Fibroblast of skin of right biceps (primary cell): ENCODE measurements around the gene DDX10.
A peak's percentile ranks its signal among the peaks of the same experiment; 100 is the strongest.
"Not testable (repeated sequence)": the region's sequence is repeated elsewhere in the genome, so short reads cannot be mapped to it uniquely, and the experiment has no call there.

Experiments used
- DNase-seq: peaks from one replicate; pipeline ENCODE4 v3.0.0-alpha.2; 2013

DDX10 gene

DNA sequence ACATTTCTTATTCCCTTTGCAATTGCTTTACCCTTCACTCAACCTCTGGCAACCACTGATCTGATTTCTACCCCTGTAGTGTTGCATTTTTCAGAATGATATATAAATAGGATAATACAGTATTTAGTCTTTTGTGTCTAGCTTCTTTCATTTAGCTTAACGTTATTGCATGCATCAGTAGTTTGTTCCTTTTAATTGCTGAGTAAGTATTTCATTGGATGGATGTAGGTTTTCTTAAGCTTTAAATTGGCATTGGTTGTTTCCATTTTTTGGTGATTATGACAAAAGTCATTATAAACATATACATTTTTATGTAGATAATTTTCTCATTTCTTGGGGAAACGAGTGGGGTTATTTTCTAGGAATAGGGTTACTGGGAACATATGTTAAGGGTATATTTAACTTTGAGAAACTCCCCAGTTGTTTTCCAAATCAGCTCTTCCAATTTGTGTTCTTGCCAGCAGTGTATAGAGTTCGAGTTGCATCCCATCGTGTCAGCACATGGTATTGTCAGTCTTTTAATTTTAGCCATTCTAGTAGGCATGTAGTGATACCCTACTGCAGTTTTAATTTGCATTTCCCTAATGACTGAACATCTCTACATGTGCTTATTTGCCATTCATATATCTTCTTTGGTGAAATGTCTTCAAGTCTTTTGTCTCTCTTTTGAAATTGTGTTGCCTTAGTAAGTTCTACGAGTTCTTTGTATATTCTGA lies 60.3 kb downstream of the DDX10 start:
- no peak for DNase-seq

DNA sequence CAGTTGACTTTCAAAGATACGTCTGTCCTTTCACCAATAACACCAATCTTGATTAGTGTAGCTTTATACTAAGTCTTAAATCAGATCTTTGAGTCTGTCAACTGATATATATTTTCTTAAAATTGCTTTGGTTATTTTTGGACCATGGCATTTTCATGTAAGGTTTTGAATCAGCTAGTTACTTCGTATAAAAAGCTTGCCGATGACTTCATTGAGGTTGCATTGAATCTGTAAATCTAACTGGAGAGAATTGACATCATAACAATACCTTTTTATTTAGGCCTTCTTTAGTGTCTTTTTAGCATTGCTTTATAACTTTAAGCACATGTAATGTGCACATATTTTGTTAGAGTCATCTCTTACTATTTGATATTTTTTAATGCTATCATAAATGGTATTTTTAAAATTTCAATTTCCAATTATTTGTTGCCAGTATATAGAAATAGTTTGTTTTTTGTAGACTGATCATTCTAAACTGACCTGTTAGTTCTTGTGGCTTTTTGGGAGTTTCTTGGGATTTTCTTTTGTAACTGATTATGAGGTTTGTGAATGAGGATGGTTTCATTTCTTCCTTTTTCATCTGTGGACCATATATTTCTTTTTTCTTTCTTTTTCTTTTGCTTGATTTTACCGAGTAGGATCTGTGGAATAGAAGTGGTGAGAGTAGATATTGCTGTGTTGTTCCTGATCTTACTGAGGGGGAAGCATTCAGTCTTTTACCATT lies 61.4 kb downstream of the DDX10 start:
- DNase-seq, result no peak

DNA sequence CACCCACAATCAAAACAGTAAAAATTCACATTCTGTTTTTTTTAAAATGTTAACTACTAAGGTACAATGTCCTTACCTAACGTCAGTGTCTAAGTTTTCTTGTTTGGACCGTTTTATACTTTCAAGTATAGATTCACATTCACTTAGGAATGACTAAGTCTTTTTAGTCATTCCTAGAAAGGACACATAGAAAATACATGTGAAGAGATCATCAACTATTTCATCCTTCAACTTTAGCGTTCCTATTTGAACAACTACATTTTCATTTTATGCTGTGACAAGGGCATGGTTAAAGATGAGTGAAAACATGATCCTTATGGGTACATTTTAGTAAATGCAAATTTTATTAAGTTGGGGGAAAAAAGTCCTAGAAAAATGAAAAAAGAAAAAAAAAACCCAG lies 62.8 kb downstream of the DDX10 start:
- no peak for DNase-seq

DNA sequence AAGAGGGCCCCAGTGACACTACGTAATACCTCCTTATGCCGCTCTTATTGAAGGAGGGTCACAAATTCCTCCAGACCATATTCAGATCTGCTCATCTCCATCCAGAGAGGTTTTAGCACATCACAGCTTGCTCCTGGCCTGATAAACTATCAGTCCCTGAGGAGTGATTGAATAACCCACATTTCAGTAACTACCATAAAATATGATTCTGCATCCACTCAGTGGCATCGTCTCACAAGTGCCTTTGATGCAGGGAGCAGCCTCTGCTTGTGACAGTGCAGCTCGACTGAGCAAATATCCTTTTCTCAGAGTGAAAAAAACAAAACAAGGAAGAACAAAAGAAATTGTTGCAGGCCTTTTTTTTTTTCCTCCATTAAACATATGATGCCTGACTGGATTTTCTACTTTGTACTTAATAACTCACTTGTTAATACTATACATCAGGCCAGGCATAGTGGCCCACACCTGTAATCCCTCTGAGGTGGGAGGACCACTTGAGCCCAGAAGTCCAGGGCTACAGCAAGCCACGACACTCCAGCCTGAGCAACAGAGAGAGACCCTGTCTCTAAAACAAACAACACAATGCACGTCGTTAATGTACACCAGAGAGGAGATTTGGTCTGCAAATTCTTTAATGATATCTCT lies 64.5 kb downstream of the DDX10 start:
- no peak for DNase-seq

- no peak for DNase-seq
Observed at GRCh38 chr11:108732395-108732794, 67.5 kb downstream of the DDX10 start.

DNA sequence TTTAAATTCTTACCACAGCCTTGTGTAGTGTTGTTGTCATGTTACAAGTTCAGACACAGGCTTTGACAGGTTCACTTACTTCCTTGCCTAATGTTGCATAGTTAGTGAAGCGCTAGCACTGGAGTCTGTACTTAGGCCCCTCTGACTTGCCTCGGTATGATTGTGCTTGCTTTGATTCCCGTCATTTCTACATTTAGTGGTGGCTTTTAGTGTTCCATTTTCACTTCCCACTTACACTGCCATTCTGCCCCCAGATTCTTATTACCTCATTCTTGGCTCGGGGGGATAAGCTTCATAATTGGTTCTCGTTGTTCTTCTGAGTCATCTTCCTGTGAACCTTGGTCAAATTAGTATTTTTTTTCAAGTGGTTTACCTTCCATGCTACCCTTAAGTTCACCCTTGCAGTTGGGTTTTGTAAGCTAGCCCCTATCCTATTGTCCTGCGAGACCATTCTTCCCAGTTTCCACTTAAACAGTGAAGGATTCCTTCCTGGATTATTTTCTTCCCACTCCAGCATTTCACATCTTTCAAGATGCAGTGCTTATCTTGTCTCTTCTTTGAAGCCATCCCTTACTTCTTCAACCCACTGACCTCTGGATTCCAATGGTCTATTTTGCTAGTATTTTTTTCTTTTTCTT lies 68.7 kb downstream of the DDX10 start:
- DNase-seq, result peak; percentile 67

- DNase-seq, result no peak
Observed at GRCh38 chr11:108734283-108734682, 69.4 kb downstream of the DDX10 start.

DNA sequence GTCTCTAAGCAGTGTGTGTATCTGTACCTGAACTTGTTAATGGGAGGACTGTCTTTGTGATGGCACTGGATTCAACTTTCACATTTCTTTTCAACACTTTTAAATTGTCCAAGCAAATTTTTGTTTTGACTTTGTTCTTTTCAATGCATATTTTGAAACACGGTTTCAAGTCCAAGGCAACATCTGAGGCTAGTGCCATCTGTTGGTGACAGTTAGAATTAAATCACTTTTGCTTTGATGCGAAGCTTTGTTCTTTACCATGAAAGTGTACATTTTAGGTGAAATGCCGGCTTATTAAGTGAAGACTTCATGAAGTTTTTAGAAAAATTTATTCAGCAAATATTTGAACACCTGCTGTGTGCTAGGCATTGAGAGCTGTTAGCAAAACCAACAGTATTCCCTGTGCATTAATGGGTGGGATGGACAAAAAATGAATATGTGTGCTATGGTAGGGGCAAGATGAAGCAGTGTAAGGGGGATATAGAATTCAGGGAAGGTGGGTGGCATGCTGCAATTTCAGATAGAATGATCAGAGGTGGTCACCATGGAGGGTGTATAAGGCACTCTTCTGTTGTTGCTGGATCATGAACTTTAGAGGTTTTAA lies 70.2 kb downstream of the DDX10 start:
- DNase-seq, result no peak

DNA sequence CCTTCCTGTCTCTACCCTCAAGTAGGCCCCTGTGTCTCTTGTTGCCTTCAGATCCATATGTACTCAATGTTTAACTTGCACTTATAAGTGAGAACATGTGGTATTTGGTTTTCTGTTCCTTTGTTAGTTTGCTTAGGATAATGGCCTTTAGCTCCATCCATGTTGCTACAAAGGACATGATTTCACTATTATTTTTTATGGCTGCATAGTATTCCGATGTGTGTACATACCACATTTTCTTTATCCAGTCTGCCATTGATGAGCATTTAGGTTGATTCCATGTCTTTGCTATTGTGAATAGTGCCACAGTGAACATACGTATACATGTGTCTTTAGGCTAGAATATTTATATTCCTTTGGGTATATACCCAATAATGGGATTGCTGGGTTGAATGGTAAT lies 75.3 kb downstream of the DDX10 start:
- DNase-seq, result not testable (repeated sequence)

- DNase-seq, result no peak
Observed at GRCh38 chr11:108743851-108744250, 79.0 kb downstream of the DDX10 start.

GRCh38 chr11:108748968-108749367 lies 84.1 kb downstream of the DDX10 start:
- DNase-seq, result no peak

- DNase-seq, result no peak
Observed at GRCh38 chr11:108751444-108751843, 86.6 kb downstream of the DDX10 start.

DNA sequence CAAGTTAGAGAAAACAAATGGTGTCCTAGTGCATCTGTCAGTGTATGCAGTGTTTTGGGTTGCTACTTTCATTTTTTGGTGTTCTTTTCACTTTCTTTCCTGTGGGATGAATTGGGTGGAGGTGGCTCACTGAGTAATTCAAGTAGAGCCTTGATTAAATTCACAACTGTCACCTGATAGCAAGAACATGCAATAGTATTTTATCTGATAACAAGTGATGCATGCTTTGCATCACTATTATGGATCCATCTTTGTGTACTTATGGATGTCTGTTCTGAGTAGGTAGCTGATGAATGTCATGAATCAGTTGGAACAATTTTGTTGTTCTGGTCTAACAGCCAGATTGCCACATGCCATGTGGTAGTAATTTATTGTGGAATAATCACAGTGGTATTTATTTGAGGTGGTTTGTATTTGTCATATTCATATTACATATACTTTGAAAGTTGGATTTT lies 87.5 kb downstream of the DDX10 start:
- DNase-seq, result no peak

GRCh38 chr11:108754901-108755625 lies 90.2 kb downstream of the DDX10 start:
- DNase-seq, result no peak

DNA sequence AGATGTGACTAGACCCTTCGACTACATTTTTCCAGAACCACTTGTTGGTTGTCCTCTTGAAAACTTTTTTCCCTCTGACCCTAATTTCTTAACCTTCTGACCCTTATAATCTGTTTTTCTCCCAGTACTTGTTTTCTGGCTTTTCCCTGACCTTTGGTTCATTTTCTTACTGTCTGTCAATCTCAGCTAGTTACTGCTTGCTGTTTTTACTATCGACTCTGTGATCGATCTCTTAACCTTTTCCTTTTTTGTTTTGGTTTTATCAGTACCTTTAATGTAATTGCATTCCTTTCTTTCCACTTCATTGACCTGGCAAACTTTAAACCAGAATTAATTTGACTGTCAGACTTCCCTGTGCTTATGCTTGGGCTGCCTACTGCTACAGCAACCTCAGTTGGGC lies 92.8 kb downstream of the DDX10 start:
- DNase-seq, result no peak

GRCh38 chr11:108758458-108758857 lies 93.6 kb downstream of the DDX10 start:
- DNase-seq, result no peak

DNA sequence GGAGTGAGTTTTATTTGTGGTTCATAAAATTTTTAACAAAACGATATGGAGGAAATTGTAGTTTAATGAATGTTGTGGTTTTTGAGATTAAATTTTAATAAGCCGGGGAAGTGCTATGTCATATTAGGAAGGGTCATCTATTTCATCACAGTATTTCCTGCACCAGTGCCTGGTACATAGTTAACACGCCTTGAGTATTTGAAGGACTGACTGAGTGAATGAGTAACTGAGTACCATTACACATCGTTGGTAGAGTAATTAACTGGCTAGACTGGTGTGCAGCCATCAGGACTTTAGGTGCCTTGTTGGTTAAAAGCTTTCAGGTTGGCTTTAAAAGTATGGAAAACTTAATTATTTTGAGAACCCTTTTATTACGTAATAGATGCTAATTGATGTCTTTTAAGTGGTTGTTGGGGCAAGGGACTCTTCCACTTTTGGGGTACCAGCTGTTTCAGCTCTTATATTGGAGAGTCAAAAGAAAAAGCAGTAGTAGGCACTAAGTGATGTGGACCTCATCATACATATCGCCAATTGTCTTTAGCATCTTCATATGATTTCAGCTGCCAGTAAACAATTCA lies 101.8 kb downstream of the DDX10 start:
- no peak for DNase-seq

- DNase-seq, result no peak
Observed at GRCh38 chr11:108768370-108768769, 103.5 kb downstream of the DDX10 start.

DNA sequence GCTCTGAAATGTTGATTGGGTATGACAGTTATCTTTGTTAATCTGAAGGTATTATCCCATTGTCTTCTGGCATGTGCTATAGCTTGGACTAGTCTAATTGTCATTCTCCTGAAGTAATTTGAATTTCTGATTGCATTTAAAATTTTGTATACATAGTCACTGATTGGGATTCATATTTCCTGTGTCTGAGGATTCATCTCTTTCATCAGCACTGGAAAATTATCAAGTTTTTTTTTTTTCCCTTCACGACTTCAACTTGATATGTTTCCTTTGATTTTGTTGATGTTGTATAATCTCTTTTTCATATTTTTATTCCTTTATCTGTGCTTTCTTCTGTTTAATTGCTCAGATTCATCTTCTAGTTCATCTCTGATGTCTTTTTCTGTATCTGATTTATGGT lies 104.1 kb downstream of the DDX10 start:
- no peak for DNase-seq

DNA sequence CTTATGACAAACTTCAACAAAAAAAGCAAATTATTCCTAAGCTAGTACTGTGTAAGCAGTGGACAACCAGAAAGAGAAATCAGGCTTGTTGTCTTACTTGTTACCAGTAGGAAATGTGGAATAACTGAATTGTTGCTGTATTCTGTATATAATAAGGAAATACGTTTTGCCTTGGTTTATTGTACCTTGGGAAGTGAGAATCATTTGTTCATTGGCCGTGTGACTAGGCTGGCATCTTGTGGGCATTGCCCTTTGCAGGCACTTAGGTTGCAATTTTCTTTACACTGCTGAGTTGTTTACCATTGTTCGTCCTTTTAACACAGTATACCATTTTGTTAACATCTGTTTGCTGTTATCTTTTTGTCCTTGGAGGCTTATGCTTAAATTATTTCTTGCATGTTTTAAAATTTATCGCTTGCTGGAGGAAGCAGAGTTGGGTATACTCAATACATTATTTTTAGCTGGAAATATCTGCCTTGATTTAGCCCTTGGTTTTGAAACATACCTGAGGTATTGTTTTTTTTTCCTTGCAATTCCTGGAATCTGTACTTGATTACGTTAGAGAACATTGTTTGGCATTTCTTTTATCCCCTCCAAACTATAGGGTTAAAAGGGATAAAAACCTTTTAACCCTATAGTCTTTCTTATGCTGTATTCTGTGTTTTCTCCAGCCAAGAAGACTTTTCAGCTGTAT lies 109.3 kb downstream of the DDX10 start:
- no peak for DNase-seq

DNA sequence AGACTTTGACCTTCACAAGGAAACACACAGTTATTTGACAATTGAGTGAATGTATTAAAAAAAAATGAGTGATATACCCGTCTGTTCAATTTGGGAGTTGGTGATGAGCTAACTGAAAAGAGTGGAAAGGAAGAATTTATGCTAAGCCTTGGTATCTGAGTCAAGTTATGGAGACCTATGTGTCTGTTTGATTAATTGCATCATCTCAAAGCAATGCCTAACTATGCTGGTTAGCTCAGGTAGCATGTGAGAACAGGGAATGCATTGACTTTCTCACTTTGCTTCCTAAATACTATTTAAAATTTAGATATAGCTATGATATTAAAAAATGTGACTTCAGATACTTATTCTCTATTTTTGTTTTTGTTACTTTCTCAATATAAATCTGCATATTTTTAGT lies 110.5 kb downstream of the DDX10 start:
- no peak for DNase-seq
